HepG2 (cell line): ENCODE data around the gene IPO9. TPM values are rescaled to one million over a fixed set of nuclear protein-coding genes. Genes with fewer than 3 reads are reported as not detected.

Experiments used
- AHDC1 ChIP-seq: sonication (generic); formaldehyde crosslinking; IDR thresholded peaks from 2 replicates; pipeline ENCODE4 v1.5.1; 2020; ENCODE audit warnings: mild to moderate bottlenecking, missing genetic modification reagents, borderline replicate concordance
- DNMT3B ChIP-seq: conservative IDR thresholded peaks from 2 replicates; pipeline ENCODE4 v1.6.1; 2016; ENCODE audit warnings: missing biosample characterization, control low read depth
- ELF3 ChIP-seq: IDR thresholded peaks from 2 replicates; pipeline ENCODE4 v1.6.1; 2016; ENCODE audit warnings: missing genetic modification reagents, missing compliant biosample characterization
- IRX3 ChIP-seq: sonication (generic); formaldehyde crosslinking; IDR thresholded peaks from 2 replicates; pipeline ENCODE4 v1.8.1; 2023; ENCODE audit warnings: mild to moderate bottlenecking, low read depth, missing genetic modification reagents, borderline replicate concordance
- KDM4B ChIP-seq: sonication (generic); formaldehyde crosslinking; IDR thresholded peaks from 2 replicates; pipeline ENCODE4 v1.4.0; 2020; ENCODE audit warnings: missing genetic modification reagents
- MLLT10 ChIP-seq: sonication (generic); formaldehyde crosslinking; IDR thresholded peaks from 2 replicates; pipeline ENCODE4 v1.4.0; 2020; ENCODE audit warnings: missing genetic modification reagents
- MXD4 ChIP-seq: IDR thresholded peaks from 2 replicates; pipeline ENCODE4 v1.6.1; 2016; ENCODE audit warnings: mild to moderate bottlenecking, missing biosample characterization, missing genetic modification reagents
- THAP7 ChIP-seq: sonication (generic); formaldehyde crosslinking; IDR thresholded peaks from 2 replicates; pipeline ENCODE4 v1.8.1; 2023; ENCODE audit warnings: mild to moderate bottlenecking, missing genetic modification reagents
- ZBTB10 ChIP-seq: sonication (generic); formaldehyde crosslinking; IDR thresholded peaks from 2 replicates; pipeline ENCODE4 v1.4.0; 2020; ENCODE audit warnings: missing genetic modification reagents, borderline replicate concordance
- ZBTB20 ChIP-seq: sonication (generic); formaldehyde crosslinking; IDR thresholded peaks from 2 replicates; pipeline ENCODE4 v1.8.1; 2023; ENCODE audit warnings: missing genetic modification reagents, low read depth, mild to moderate bottlenecking, borderline replicate concordance
- ZNF331 ChIP-seq: sonication (generic); formaldehyde crosslinking; IDR thresholded peaks from 2 replicates; pipeline ENCODE4 v1.4.0; 2020; ENCODE audit warnings: missing genetic modification reagents
- ZNF546 ChIP-seq: sonication (generic); formaldehyde crosslinking; conservative IDR thresholded peaks from 2 replicates; pipeline ENCODE4 v1.8.1; 2023; ENCODE audit warnings: mild to moderate bottlenecking, missing genetic modification reagents
- ZNF556 ChIP-seq: sonication (generic); formaldehyde crosslinking; IDR thresholded peaks from 2 replicates; pipeline ENCODE4 v1.4.0; 2020; ENCODE audit warnings: mild to moderate bottlenecking, missing genetic modification reagents, borderline replicate concordance
- ZNF567 ChIP-seq: sonication (generic); formaldehyde crosslinking; IDR thresholded peaks from 2 replicates; pipeline ENCODE4 v1.8.1; 2023; ENCODE audit warnings: mild to moderate bottlenecking, missing genetic modification reagents, borderline replicate concordance
- ZNF570 ChIP-seq: sonication (generic); formaldehyde crosslinking; IDR thresholded peaks from 2 replicates; pipeline ENCODE4 v1.4.0; 2020; ENCODE audit warnings: mild to moderate bottlenecking, missing genetic modification reagents, borderline replicate concordance
- ZNF580 ChIP-seq: IDR thresholded peaks from 2 replicates; pipeline ENCODE4 v1.6.1; 2016; ENCODE audit warnings: low read depth, borderline replicate concordance
- ZNF607 ChIP-seq: sonication (generic); formaldehyde crosslinking; IDR thresholded peaks from 2 replicates; pipeline ENCODE4 v1.5.1; 2020; ENCODE audit warnings: missing genetic modification reagents, mild to moderate bottlenecking, borderline replicate concordance
- ZNF629 ChIP-seq: sonication (generic); formaldehyde crosslinking; conservative IDR thresholded peaks from 2 replicates; pipeline ENCODE4 v1.5.0; 2020; ENCODE audit warnings: missing genetic modification reagents
- ZNF83 ChIP-seq: sonication (generic); formaldehyde crosslinking; IDR thresholded peaks from 2 replicates; pipeline ENCODE4 v1.4.0; 2020; ENCODE audit warnings: missing genetic modification reagents, mild to moderate bottlenecking, borderline replicate concordance
- ZSCAN20 ChIP-seq: sonication (generic); formaldehyde crosslinking; IDR thresholded peaks from 2 replicates; pipeline ENCODE4 v1.4.0; 2020; ENCODE audit warnings: missing genetic modification reagents, mild to moderate bottlenecking, borderline replicate concordance
- polyA plus RNA-seq, 8 experiments: library from polyadenylated mRNA; depleted of rRNA in 3 of 8; stranded (reverse) in 7 of 8; unstranded in 1 of 8; fragments of >200 nt; fragmentation: Illumina TruSeq in 4 of 8; extraction: Trizol in 4 of 8; gene quantifications; 2 replicates each; pipeline versions ENCODE4 v1.2.1 to v1.2.3, GENCODE V29; 2011 to 2016; ENCODE audit warnings: low read depth in 4 of 8, missing spikeins in 1 of 8, mixed read lengths in 1 of 8; ENCODE audit not compliant: insufficient read depth in 1 of 8
- total RNA-seq, 5 experiments: library from RNA; depleted of rRNA; stranded (reverse); fragments of >200 nt; fragmentation: Illumina TruSeq; extraction: Trizol; gene quantifications; 2 replicates each; pipeline ENCODE4 v1.2.3, GENCODE V29; 2016; ENCODE audit warnings: low read depth in 1 of 5

IPO9 gene
- total and polyA plus RNA-seq, 2 of the 13 experiments (the other 11 are each of a cell fraction or from before 2014, with no cell fraction given), result 31.0 to 34.8 TPM

GRCh38 chr1:201916649-201917249, 87.8 kb downstream of the IPO9 start (continued):
- TF ChIP-seq ZBTB10 (CRISPR knock-in tag) (no peak), MLLT10 (CRISPR knock-in tag) (no peak), ZNF567 (CRISPR knock-in tag) (no peak), ELF3 (CRISPR knock-in tag) (0 out of 2 replicates have a peak, but pooled peaks have one; percentile 31), MXD4 (CRISPR knock-in tag) (no peak), ZNF546 (CRISPR knock-in tag) (no peak), DNMT3B (CRISPR knock-in tag) (no peak), KDM4B (CRISPR knock-in tag) (no peak), ZNF629 (CRISPR knock-in tag) (0 out of 2 replicates have a peak, but pooled peaks have one; percentile 15), ZNF331 (peak; percentile 84; the same call in 1 of the 2 replicates), ZNF556 (CRISPR knock-in tag) (no peak), IRX3 (CRISPR knock-in tag) (no peak), THAP7 (CRISPR knock-in tag) (no peak), ZNF607 (CRISPR knock-in tag) (no peak), ZNF570 (no peak), ZBTB20 (CRISPR knock-in tag) (no peak), ZNF83 (CRISPR knock-in tag) (no peak), ZNF580 (CRISPR knock-in tag) (no peak), AHDC1 (CRISPR knock-in tag) (no peak), ZSCAN20 (CRISPR knock-in tag) (no peak)
